Smooth muscle cell (in vitro differentiated cells): ENCODE measurements around the gene SLC44A1. TPM values are rescaled to one million over a fixed set of nuclear protein-coding genes. Genes with fewer than 3 reads are reported as not detected.

Experiments used
- DNase-seq: peaks from one replicate; lab custom pipeline; 2025; ENCODE audit not compliant: unreplicated experiment; lab: John Stamatoyannopoulos, UW
- H2AFZ ChIP-seq: fragments of 200-600 bp; sonication (generic); 2 replicates; pipeline ENCODE4 v1.6.0; 2016; ENCODE audit warnings: antibody characterized with exemption, low read depth, mild to moderate bottlenecking
- H3F3A ChIP-seq: fragments of 200-600 bp; sonication (generic); 2 replicates; pipeline ENCODE4 v1.6.0; 2017; ENCODE audit warnings: antibody characterized with exemption, low read depth
- H3K27ac ChIP-seq: fragments of 200-600 bp; sonication (generic); 2 replicates; pipeline ENCODE4 v1.5.1; 2016; ENCODE audit warnings: low read depth, mild to moderate bottlenecking
- H3K27me3 ChIP-seq: fragments of 200-600 bp; sonication (generic); 2 replicates; pipeline ENCODE4 v1.6.1; 2016; ENCODE audit warnings: low read depth, mild to moderate bottlenecking
- H3K36me3 ChIP-seq: fragments of 200-600 bp; sonication (generic); 2 replicates; pipeline ENCODE4 v1.5.1; 2016; ENCODE audit warnings: low read depth
- H3K4me1 ChIP-seq: fragments of 200-600 bp; sonication (generic); 2 replicates; pipeline ENCODE4 v1.5.1; 2016; ENCODE audit warnings: low read depth
- H3K4me2 ChIP-seq: fragments of 200-600 bp; sonication (generic); 2 replicates; pipeline ENCODE4 v1.6.0; 2016; ENCODE audit warnings: mild to moderate bottlenecking
- H3K4me3 ChIP-seq: fragments of 200-600 bp; sonication (generic); 2 replicates; pipeline ENCODE4 v1.5.1; 2016; ENCODE audit warnings: mild to moderate bottlenecking
- H3K79me2 ChIP-seq: fragments of 200-600 bp; sonication (generic); 2 replicates; pipeline ENCODE4 v1.6.0; 2016; ENCODE audit warnings: low read depth, mild to moderate bottlenecking
- H3K9ac ChIP-seq: fragments of 200-600 bp; sonication (generic); 2 replicates; pipeline ENCODE4 v1.6.0; 2016; ENCODE audit warnings: low read depth
- H3K9me3 ChIP-seq: fragments of 200-600 bp; sonication (generic); replicated peaks from 2 replicates; pipeline ENCODE4 v1.5.1; 2016; ENCODE audit warnings: low read depth
- H4K20me1 ChIP-seq: fragments of 200-600 bp; sonication (generic); 2 replicates; pipeline ENCODE4 v1.6.0; 2016; ENCODE audit warnings: low read depth
- CTCF ChIP-seq: fragments of 200-600 bp; sonication (generic); IDR thresholded peaks from 2 replicates; pipeline ENCODE4 v1.5.1; 2017; ENCODE audit warnings: borderline replicate concordance, mild to moderate bottlenecking, antibody characterized with exemption; ENCODE audit not compliant: insufficient read depth, poor library complexity, severe bottlenecking
- WGBS: methylation state at CpG from one replicate; pipeline ENCODE4 v1.1.7; 2016; ENCODE audit warnings: low lambda C conversion rate; 5-methylcytosine and 5-hydroxymethylcytosine counted together
- polyA plus RNA-seq: library from polyadenylated mRNA; unstranded; fragments of >200 nt; fragmentation: Nextera tagmentation; extraction: Ambion mirVana; gene quantifications from 2 replicates; pipeline ENCODE4 v1.2.1, GENCODE V29; 2016
- total RNA-seq: library from RNA; depleted of rRNA; stranded (reverse); fragments of >200 nt; gene quantifications from 2 replicates; pipeline ENCODE4 v1.2.3, GENCODE V29; 2014

The SLC44A1 gene
- total and polyA plus RNA-seq, 2 experiments from 2014 or later = 14.0 to 22.2 TPM

- no peak overlapping the region for H3K4me3 ChIP-seq
- H3K27ac ChIP-seq = peak overlapping the region; percentile 61
- no peaks in the 10 kb centered on the region for H3K4me1 ChIP-seq
- no peaks in the 10 kb centered on the region for H3K27me3 ChIP-seq
- WGBS = 64% methylated on average over 1 of the region's 1 CpG
- no peaks in the 10 kb centered on the region for H3F3A ChIP-seq
- H3K79me2 ChIP-seq = no peaks in the 10 kb centered on the region
- H3K9ac ChIP-seq = no peak overlapping the region
- no peaks in the 10 kb centered on the region for H4K20me1 ChIP-seq
- TF ChIP-seq CTCF = no peak
- no peaks in the 10 kb centered on the region for H3K9me3 ChIP-seq
- no peaks in the 10 kb centered on the region for H3K36me3 ChIP-seq
- no peak for DNase-seq
- H3K4me2 ChIP-seq = no peak overlapping the region
- H2AFZ ChIP-seq = no peak overlapping the region
Observed at GRCh38 chr9:105360344-105360743, 115.9 kb downstream of the SLC44A1 start.

- Histone ChIP-seq H3K9ac (no peak overlapping the region), H3K4me3 (no peak overlapping the region), H3K27me3 (no peaks in the 10 kb centered on the region), H3K9me3 (no peaks in the 10 kb centered on the region), H3F3A (no peaks in the 10 kb centered on the region), H3K4me1 (no peaks in the 10 kb centered on the region), H4K20me1 (no peaks in the 10 kb centered on the region), H3K4me2 (no peak overlapping the region), H3K27ac (no peak overlapping the region), H2AFZ (no peak overlapping the region), H3K79me2 (no peaks in the 10 kb centered on the region), H3K36me3 (no peaks in the 10 kb centered on the region)
- WGBS = 95% methylated on average over 9 of the region's 9 CpGs
- no peak for DNase-seq
- TF ChIP-seq CTCF = no peak
Observed at GRCh38 chr9:105361873-105362272, 117.4 kb downstream of the SLC44A1 start.

- H3K9ac ChIP-seq = no peak overlapping the region
- no peak overlapping the region for H2AFZ ChIP-seq
- H3K4me3 ChIP-seq = no peak overlapping the region
- no peaks in the 10 kb centered on the region for H4K20me1 ChIP-seq
- no peaks in the 10 kb centered on the region for H3K36me3 ChIP-seq
- WGBS = 91% methylated on average over 4 of the region's 4 CpGs
- TF ChIP-seq CTCF = no peak
- H3K79me2 ChIP-seq = no peaks in the 10 kb centered on the region
- no peaks in the 10 kb centered on the region for H3K4me1 ChIP-seq
- no peak for DNase-seq
- H3K27me3 ChIP-seq = no peaks in the 10 kb centered on the region
- no peaks in the 10 kb centered on the region for H3F3A ChIP-seq
- no peak overlapping the region for H3K27ac ChIP-seq
- no peak overlapping the region for H3K4me2 ChIP-seq
- H3K9me3 ChIP-seq = no peaks in the 10 kb centered on the region
Observed at GRCh38 chr9:105362470-105362869, 118.0 kb downstream of the SLC44A1 start.

- Histone ChIP-seq H3K4me2 (no peak overlapping the region), H3K27ac (no peak overlapping the region), H2AFZ (no peak overlapping the region), H3K4me1 (no peaks in the 10 kb centered on the region), H3K9me3 (no peaks in the 10 kb centered on the region), H3F3A (no peaks in the 10 kb centered on the region), H3K4me3 (no peak overlapping the region), H3K36me3 (no peaks in the 10 kb centered on the region), H3K27me3 (no peaks in the 10 kb centered on the region), H3K9ac (no peak overlapping the region), H4K20me1 (no peaks in the 10 kb centered on the region), H3K79me2 (no peaks in the 10 kb centered on the region)
- 94% methylated on average over 2 of the region's 2 CpGs for WGBS
- no peak for DNase-seq
- TF ChIP-seq CTCF = no peak
Observed at GRCh38 chr9:105363837-105364236, 119.4 kb downstream of the SLC44A1 start.
